Stomach (tissue), 9 donors: ENCODE data around the gene CRY2. TPM values are rescaled to one million over a fixed set of nuclear protein-coding genes. Genes with fewer than 3 reads are reported as not detected.

Experiments
- DNase-seq, 2 donors: peaks; one replicate each; pipeline versions ENCODE4 v3.0.0 to v3.0.0-alpha.2; 2013 to 2019
- H3K27ac ChIP-seq, 5 donors: fragments of 200-600 bp in 4 of 5; sonication (generic) in 4 of 5; one replicate each; pipeline ENCODE4 v1.5.1; 2013 to 2019; ENCODE audit warnings: mild to moderate bottlenecking in 1 of 5, moderate library complexity in 1 of 5
- H3K27me3 ChIP-seq, 3 donors: fragments of 200-600 bp; sonication (generic); one replicate each; pipeline ENCODE4 v1.5.1; 2017 to 2019; ENCODE audit warnings: mixed run types in 1 of 3
- H3K36me3 ChIP-seq, 4 donors: fragments of 200-600 bp; sonication (generic); 1 replicate in 3 of 4; 2 replicates in 1 of 4; pipeline ENCODE4 v1.5.1; 2016 to 2019
- H3K4me1 ChIP-seq, 4 donors: fragments of 200-600 bp; sonication (generic); one replicate each; pipeline ENCODE4 v1.5.1; 2016 to 2019
- H3K4me3 ChIP-seq, 4 donors: fragments of 200-600 bp; sonication (generic) in 3 of 4; one replicate each; pipeline ENCODE4 v1.5.1; 2016 to 2019; ENCODE audit warnings: mild to moderate bottlenecking in 1 of 4
- H3K9me3 ChIP-seq, 4 donors: fragments of 200-600 bp; sonication (generic); one replicate each; pipeline ENCODE4 v1.5.1; 2016 to 2019
- EP300 ChIP-seq: sonication (generic); formaldehyde crosslinking; IDR thresholded peaks from one replicate; pipeline ENCODE4 v1.6.1; 2017; ENCODE audit warnings: antibody characterized with exemption
- POLR2A ChIP-seq, 4 donors: fragments of 450-650 bp; IDR thresholded peaks; one replicate each; pipeline ENCODE4 v1.6.1; 2016; ENCODE audit warnings: antibody characterized with exemption in 4 of 4, control low read depth in 2 of 4, mild to moderate bottlenecking in 1 of 4, moderate library complexity in 1 of 4
- POLR2AphosphoS5 ChIP-seq, 3 donors: sonication (generic); formaldehyde crosslinking; IDR thresholded peaks; one replicate each; pipeline ENCODE4 v1.6.1; 2016; ENCODE audit warnings: antibody characterized with exemption in 3 of 3
- WGBS, 5 donors: extraction: QIAGEN DNeasy Blood & Tissue Kit in 3 of 5; methylation state at CpG; one replicate each; pipeline versions ENCODE4 v1.1.5 to v1.1.7; 2013 to 2018; 5-methylcytosine and 5-hydroxymethylcytosine counted together
- intact Hi-C: fragments of 100-400 bp; cut with DNase I; formaldehyde crosslinking; loops from one replicate; pipeline ENCODE4 v1.15.1; 2023; ENCODE audit warnings: low total_unique reads
- polyA plus RNA-seq, 3 donors: library from polyadenylated mRNA; stranded (reverse); fragments of 200-250 nt; gene quantifications; one replicate each; pipeline ENCODE4 v1.2.3, GENCODE V29; 2013
- total RNA-seq, 5 donors: library from RNA; depleted of rRNA; stranded (reverse); fragments of >200 nt; gene quantifications; one replicate each; pipeline versions ENCODE4 v1.1.0 to v1.2.3, GENCODE V29; 2014 to 2016
- TF ChIP-seq, protein P1 (sequence below), 7 experiments: fragments of 450-650 bp in 4 of 7; fragments of 200-600 bp in 3 of 7; sonication (generic) in 3 of 7; IDR thresholded peaks; one replicate each; pipeline ENCODE4 v1.5.1; 2016 to 2019; ENCODE audit warnings: antibody characterized with exemption in 7 of 7, control low read depth in 2 of 7, mild to moderate bottlenecking in 1 of 7
- donor health status: healthy with polysubstance abuse.
- donor health status: Bipolar disorder and iron deficiency.
- donor health status: healthy.

Gene CRY2
- total and polyA plus RNA-seq, 8 donors = 8.2 to 45.9 (median 27.2) TPM

DNA sequence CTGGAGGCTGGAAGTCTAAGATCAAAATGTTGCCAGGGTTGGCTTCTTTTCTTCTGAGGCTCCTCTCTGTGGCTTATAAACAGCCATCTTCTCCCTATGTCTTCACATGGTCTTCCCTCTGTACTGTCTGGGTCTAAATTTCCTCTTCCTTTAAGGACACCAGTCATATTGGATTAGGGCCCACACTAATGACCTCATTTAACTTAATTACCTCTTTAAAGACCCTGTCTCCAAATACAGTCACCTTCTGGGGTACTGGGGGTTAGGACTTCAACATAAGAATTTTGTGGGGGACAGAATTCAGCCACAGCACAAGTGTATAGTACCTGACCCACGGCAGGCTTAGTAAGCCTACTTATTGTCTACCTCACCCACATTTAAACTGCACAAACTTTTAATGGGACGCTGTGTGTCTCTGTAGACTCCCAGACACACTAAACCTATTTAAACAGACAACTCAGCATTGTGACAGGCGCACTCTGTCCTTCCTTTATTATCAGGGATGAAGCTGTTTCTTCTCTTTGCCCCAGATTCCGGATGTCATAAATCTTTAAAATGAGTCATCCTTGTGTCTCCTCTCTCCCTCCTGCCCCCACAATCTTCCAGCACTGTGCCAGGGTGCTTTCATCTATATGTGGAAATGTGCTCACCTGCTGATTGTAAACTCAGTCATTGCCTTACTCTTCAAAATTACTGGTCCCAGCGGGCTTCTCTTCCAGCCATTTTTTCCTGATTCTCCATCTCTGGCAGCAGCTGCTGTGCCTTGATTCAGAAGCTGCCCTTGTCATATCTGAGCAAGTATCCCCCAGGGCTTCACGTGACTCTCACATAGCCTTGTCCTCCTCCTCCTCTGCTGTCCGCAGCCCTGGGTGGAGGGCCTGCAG is 32.8 kb downstream of the CRY2 start:
- Histone ChIP-seq H3K36me3 (peaks cover 56 to 86% (median 78%) of the 10 kb centered on the region in 4 donors), H3K27ac (peak overlapping the region in 1 of 5 donors; percentile 48), H3K4me1 (peaks cover under 1 to 26% (median 4%) of the 10 kb centered on the region in 4 donors), H3K9me3 (no peaks in the 10 kb centered on the region), H3K4me3 (no peak overlapping the region), H3K27me3 (no peaks in the 10 kb centered on the region)
- no peak for DNase-seq
- TF ChIP-seq, protein P1, sequence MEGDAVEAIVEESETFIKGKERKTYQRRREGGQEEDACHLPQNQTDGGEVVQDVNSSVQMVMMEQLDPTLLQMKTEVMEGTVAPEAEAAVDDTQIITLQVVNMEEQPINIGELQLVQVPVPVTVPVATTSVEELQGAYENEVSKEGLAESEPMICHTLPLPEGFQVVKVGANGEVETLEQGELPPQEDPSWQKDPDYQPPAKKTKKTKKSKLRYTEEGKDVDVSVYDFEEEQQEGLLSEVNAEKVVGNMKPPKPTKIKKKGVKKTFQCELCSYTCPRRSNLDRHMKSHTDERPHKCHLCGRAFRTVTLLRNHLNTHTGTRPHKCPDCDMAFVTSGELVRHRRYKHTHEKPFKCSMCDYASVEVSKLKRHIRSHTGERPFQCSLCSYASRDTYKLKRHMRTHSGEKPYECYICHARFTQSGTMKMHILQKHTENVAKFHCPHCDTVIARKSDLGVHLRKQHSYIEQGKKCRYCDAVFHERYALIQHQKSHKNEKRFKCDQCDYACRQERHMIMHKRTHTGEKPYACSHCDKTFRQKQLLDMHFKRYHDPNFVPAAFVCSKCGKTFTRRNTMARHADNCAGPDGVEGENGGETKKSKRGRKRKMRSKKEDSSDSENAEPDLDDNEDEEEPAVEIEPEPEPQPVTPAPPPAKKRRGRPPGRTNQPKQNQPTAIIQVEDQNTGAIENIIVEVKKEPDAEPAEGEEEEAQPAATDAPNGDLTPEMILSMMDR (IDR thresholded peaks at IDR 0.05) = no peak
- TF ChIP-seq EP300 = no peak
- TF ChIP-seq POLR2AphosphoS5 (IDR thresholded peaks at IDR 0.05) = no peak
- TF ChIP-seq POLR2A (IDR thresholded peaks at IDR 0.05) = no peak
- WGBS, 5 donors = 80 to 91% (median 90%) methylated on average over 7 of the region's 7 CpGs
- intact Hi-C loops = no loop called here

DNA sequence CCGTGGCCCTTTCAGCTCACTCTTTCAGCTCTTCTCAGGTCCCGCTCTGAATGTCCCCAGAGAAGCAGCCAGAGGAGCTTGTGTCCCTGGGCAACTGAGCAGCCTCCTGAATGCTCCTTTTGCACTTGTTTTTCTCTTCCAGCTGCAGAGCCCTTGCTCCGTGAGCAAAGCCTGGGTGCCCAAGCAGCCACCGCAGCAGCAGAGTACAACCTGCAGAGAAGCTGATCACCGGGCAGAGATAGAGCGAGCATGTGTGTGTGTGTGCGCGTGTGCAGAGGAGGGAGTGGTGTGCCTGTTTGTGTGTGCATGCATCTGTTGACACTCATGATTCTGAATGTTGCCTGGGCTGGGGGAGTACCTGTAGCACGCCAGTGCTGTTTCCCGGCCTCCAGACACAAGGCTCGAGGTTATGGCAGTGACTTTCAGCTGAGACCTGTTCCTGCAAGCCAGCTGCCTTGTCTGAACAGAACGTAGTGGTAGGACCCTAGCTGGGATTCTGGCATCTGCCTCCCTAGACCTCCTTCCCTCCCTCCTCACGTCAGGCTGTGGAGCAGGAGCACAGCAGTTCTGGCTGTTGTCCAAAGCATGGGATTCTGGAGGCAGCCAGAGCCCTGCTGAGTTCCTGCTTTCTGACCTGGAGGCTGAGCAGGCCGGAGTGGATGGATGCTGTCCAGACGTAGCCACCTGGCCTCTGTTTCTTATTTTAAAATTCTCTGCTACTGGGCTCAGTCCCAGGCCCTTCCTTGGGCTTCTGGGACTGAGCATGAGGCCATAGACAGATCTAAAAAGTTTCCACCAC is 33.7 kb downstream of the CRY2 start:
- TF ChIP-seq EP300 (no peak), POLR2AphosphoS5 (IDR thresholded peaks at IDR 0.05) (no peak), POLR2A (IDR thresholded peaks at IDR 0.05) (no peak)
- TF ChIP-seq, protein P1 (IDR thresholded peaks at IDR 0.05) = no peak
- 82 to 88% (median 85%) methylated on average over 15 of the region's 15 CpGs for WGBS, 5 donors
- intact Hi-C loops = no loop called here
- peak in 1 of 2 donors; percentile 67 for DNase-seq
- H3K27me3 ChIP-seq = peaks cover 0 to 4% (median 0%) of the 10 kb centered on the region in 3 donors
- peak overlapping the region in 1 of 5 donors; percentile 62 for H3K27ac ChIP-seq
- H3K9me3 ChIP-seq = no peaks in the 10 kb centered on the region
- H3K4me3 ChIP-seq = no peak overlapping the region
- H3K4me1 ChIP-seq = peaks cover 7 to 33% (median 9%) of the 10 kb centered on the region in 4 donors
- H3K36me3 ChIP-seq = peaks cover 52 to 76% (median 69%) of the 10 kb centered on the region in 4 donors

DNA sequence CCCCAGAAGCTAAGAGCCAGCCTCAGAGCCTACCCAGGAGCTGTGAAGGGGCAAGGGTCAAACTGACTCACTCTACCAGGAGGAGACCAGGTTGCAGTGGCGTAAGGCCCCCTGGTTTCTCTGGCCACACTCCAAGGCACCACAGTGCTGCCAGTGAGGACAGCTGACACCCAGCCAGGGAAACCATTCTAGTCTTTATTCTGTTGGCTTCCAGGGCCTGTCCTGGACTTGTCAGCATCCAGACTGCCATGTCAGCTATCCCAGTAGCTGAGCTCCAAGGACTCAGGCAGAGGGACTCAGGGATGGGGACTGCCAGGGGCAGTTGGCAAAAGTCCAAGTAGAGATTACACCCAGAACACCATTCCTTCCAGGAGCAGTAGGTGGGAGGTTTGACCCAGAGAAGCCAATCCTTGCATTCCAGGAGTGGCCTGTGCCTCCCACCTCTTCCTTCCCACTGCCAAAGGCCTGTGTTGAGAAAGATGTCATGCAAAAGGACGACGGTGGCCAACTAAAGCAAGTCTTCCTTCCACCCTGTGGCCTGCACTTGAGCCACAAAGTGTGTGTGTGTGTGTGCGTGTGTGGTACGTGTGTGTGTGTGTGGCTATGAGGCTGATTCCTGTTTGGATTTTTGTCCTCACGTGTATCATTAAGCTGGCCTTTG is 34.6 kb downstream of the CRY2 start:
- Histone ChIP-seq H3K36me3 (peaks cover 46 to 68% (median 60%) of the 10 kb centered on the region in 4 donors), H3K4me1 (peaks cover 8 to 37% (median 12%) of the 10 kb centered on the region in 4 donors), H3K9me3 (no peaks in the 10 kb centered on the region), H3K27me3 (peaks cover 0 to 10% (median 0%) of the 10 kb centered on the region in 3 donors), H3K4me3 (no peak overlapping the region), H3K27ac (peak overlapping the region in 1 of 5 donors; percentile 62)
- intact Hi-C loops = no loop called here
- TF ChIP-seq POLR2A (IDR thresholded peaks at IDR 0.05) = no peak
- TF ChIP-seq, protein P1 (IDR thresholded peaks at IDR 0.05) = no peak
- 70 to 87% (median 84%) methylated on average over 6 of the region's 6 CpGs for WGBS, 5 donors
- no peak for DNase-seq
